Activated T-helper 9 cell treated with anti-CD3 and anti-CD28 coated beads, Interleukin-2, amount 50 U/mL, for 16 hours (primary cell): Measurements from ENCODE around the gene IRF5.
"Not testable (repeated sequence)": the region's sequence is repeated elsewhere in the genome, so short reads cannot be mapped to it uniquely, and the experiment has no call there.

Experiments
- DNase-seq: peaks from one replicate; pipeline ENCODE4 v3.0.0-alpha.2; 2020; ENCODE audit warnings: low read depth

The IRF5 gene

GRCh38 chr7:128906001-128906765 is 31.5 kb upstream of the IRF5 start:
- no peak for DNase-seq

- no peak for DNase-seq
Observed at GRCh38 chr7:128906766-128907559, 30.8 kb upstream of the IRF5 start.

- DNase-seq, result no peak
Observed at GRCh38 chr7:128908750-128909624, 28.7 kb upstream of the IRF5 start.

GRCh38 chr7:128909625-128910568 is 27.8 kb upstream of the IRF5 start:
- no peak for DNase-seq

GRCh38 chr7:128910569-128910945 is 27.2 kb upstream of the IRF5 start, which contains the start of gene KCP:
Gene KCP, minus strand, starts transcription at chr7:128910709. Its CDS starts 33 bp downstream, at chr7:128910676.
- no peak for DNase-seq

- DNase-seq, result no peak
Observed at GRCh38 chr7:128911423-128912031, 26.2 kb upstream of the IRF5 start.

GRCh38 chr7:128912281-128912680 is 25.4 kb upstream of the IRF5 start:
- DNase-seq, result no peak

GRCh38 chr7:128912709-128913495 is 24.8 kb upstream of the IRF5 start:
- DNase-seq, result not testable (repeated sequence)

- DNase-seq, result no peak
Observed at GRCh38 chr7:128913870-128914565, 23.7 kb upstream of the IRF5 start.

GRCh38 chr7:128914566-128915151 is 23.1 kb upstream of the IRF5 start:
- no peak for DNase-seq

- no peak for DNase-seq
Observed at GRCh38 chr7:128915271-128915819, 22.4 kb upstream of the IRF5 start.

GRCh38 chr7:128915841-128916642 is 21.7 kb upstream of the IRF5 start:
- DNase-seq, result no peak

GRCh38 chr7:128916643-128916915 is 21.1 kb upstream of the IRF5 start:
- no peak for DNase-seq

- no peak for DNase-seq
Observed at GRCh38 chr7:128917122-128917521, 20.6 kb upstream of the IRF5 start.

- DNase-seq, result no peak
Observed at GRCh38 chr7:128918016-128918665, 19.6 kb upstream of the IRF5 start.

GRCh38 chr7:128919241-128919640 is 18.5 kb upstream of the IRF5 start:
- no peak for DNase-seq
